SKM-1 treated with dmso at 0.1 percent for 144 hours (cell line): ENCODE results near the gene ITGB4.
A peak's percentile ranks its signal among the peaks of the same experiment; 100 is the strongest.
"Not testable (repeated sequence)": the region's sequence is repeated elsewhere in the genome, so short reads cannot be mapped to it uniquely, and the experiment has no call there.

Experiments used
- DNase-seq: peaks from one replicate; lab custom pipeline; 2025; ENCODE audit not compliant: unreplicated experiment; lab: John Stamatoyannopoulos, UW

The ITGB4 gene

GRCh38 chr17:75769536-75769935 is 48.3 kb downstream of the ITGB4 start:
- no peak for DNase-seq

- no peak for DNase-seq
Observed at GRCh38 chr17:75771334-75772281, 50.3 kb downstream of the ITGB4 start.

DNA sequence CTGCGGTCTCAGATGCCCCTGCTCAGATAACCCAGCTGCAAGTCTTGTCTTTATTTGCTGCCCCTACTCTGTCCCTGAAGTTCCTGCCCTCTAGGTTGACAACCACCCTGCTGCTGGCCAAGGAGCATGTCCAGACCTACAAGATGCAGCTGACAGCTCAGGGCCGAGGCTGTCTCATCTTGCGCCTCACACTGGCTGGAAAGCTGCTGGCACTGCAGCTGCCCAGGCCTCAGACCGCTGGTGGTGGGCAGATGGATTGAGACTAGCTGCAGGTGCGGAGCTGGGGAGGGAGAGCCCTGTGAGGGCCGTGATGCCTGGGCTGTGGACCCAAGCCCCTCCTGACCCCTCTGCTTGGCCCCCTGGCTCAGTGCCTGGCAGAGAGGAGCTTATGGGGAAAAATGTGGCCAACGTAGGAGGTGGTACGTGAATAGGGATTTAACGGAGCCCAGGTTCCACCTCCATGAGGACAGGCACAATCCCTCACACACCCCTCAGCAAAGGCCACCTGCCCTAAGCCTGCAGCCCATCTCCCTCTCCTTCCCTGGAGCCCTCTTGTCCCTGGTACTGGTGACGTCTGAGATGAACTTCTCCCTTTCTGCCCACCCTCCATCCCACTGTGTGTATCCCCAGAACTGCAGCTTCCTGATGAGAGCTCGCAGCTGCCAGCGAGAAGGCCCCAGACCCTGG is 52.0 kb downstream of the ITGB4 start:
- no peak for DNase-seq

DNA sequence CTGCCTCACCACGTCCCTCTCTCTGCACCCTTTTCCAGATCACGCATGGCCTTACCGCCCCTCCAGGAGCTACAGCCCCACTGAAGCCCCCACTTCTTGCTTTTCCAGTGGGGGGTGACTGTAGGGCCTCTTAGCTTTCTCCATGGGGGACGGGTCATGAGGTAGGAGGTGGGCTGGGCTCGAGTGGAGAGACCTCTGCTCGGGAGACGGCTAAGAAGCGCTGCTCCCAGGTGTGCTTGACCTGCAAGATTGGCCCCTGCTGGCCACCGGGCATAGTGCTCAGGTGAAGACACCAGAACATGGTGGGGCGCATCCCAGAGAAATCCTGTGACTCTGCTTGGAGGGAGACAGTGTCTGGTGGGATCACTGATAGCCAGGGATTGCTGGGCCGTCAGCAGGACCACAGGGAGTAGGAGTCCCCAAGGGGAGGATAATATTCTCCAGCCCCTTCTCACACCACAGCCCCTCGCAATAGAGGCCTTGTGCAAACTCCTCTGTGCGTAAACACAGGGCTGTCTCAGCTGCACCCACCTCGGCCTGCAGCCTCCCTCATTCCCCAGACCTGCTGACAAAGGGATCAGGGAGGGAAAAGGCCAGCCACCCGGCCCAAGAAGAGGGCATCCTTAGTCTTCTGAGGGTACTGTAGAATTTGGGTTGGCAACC is 52.7 kb downstream of the ITGB4 start:
- no peak for DNase-seq

DNA sequence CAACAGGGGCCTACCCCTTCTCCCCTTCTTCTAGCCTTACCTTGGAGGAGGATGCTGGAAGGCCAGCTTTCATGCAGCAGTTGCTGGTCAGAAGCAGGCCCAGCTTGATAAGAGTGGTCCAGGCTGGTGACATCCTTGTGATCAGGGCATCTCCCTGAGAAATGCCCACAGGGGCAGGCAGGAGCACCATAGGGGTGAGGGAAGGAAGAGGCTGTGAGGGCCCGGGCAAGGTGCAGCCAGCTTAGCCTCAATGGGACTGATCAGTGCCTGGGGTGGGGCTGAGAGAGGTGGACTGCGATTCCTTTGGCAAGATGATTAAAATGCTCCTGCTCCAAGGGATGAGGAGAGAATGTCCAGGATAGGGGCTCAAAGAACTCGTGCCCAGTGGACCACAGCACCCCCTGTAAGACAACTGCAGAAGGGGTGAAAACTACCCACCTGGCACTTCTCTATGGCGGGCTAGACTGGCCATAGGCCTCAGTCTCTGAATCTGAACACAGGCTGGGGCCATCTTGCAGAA is 53.3 kb downstream of the ITGB4 start:
- no peak for DNase-seq

DNA sequence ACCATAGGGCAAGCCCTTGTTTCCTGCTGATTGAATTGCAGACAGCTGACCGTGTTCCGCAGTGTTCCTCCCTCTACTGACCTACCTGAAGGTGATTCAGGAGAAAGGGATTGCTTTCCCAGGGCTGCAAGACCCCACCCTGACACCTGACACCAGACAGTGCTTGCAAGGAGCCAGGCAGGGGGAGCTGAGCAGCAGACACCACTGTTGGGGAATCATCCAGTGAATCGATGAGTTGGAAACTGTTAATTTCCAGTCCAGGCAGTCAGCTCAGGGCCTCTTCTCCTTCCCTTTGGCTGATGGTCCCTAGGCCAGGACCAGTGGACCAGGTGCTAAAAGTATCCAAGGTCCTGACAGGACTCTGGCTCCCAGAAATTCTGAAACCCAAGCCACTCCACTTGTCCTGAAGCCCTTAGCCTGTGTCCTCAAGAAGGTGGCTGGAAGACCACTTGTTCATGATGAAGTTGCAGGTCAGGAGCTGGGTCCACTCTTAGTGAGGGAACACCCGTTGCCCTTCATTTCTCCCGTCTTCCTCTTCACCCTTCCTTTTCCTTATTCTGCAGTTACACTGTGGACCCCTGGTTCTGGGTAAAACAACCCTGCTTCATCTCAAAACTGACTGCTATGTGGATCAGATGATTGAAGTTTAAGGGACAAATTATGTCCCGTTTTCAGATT is 53.9 kb downstream of the ITGB4 start:
- no peak for DNase-seq

- no peak for DNase-seq
Observed at GRCh38 chr17:75776386-75777295, 55.4 kb downstream of the ITGB4 start.

DNA sequence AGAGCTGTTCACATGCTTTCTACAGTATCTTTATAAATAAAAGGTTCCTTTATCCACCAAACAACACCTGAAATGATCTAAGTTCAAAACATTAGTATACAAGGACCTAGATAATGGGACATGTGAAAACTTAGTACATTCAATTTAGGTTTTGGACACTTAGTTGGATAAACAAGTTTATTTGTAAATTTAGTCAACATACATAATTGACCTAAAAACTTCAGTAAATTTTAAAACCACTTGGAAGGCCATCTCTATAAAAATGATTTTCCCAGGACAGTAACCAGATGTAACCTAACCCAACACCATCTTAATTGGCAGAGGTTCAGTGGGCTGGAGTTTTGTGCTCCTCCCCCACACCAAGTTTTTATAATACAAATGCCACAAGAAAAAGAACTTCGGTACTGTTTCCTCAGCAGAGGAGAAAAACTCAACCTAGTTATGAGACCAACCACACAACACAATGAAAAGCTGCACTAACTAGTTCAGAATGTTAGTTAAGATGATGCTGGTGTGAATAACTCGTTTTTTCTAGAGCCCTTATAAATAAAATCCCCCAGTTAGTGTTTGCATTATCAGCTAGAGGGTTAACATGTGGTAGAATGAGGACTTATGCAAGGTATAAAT is 56.1 kb downstream of the ITGB4 start:
- no peak for DNase-seq

DNA sequence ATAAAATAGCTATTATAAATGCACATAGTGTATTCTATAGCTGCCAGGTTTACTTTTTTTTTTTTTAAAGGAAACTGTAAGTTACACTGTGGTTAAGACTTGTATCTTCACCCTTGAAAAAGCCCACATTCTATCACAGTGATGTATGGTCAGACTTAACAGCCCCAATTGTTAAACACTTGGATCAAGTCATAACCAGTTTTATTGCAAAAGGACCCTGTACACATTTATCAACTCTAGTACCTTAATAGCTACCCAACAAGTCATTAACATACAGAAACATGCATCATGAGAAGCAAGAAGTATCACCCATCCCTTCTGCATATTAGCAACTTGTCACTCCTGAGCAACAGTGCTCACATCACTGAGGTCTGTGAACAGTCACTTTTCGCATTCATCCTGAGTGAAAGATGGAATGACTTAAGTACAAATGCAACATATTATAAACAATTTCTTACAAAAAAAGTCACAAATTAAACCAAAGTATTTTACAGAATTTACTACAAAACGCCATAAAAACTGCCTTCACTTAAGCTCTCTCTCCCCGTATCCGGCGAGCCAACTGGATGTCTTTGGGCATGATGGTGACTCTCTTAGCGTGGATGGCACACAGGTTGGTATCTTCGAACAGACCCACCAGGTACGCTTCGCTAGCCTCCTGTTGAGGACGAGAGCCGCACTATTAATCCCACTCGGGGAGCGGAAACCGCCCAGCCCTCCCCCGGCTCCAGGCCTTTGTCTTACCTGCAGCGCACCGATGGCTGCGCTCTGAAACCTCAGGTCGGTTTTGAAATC is 57.0 kb downstream of the ITGB4 start:
- DNase-seq, result not testable (repeated sequence)

DNA sequence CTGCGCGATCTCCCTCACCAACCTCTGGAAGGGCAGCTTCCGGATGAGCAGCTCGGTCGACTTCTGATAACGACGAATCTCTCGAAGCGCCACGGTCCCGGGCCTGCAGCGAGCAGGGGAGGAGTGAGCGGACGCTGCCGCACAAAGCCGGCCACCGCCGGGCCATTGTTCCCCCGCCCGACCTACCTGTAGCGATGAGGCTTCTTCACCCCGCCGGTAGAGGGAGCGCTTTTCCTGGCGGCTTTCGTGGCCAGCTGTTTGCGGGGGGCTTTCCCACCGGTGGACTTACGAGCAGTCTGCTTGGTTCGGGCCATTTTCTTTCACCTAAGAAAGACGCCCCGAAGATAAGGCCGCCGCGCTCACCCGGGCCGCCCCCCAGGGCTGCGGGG is 57.6 kb downstream of the ITGB4 start:
- no peak for DNase-seq

DNA sequence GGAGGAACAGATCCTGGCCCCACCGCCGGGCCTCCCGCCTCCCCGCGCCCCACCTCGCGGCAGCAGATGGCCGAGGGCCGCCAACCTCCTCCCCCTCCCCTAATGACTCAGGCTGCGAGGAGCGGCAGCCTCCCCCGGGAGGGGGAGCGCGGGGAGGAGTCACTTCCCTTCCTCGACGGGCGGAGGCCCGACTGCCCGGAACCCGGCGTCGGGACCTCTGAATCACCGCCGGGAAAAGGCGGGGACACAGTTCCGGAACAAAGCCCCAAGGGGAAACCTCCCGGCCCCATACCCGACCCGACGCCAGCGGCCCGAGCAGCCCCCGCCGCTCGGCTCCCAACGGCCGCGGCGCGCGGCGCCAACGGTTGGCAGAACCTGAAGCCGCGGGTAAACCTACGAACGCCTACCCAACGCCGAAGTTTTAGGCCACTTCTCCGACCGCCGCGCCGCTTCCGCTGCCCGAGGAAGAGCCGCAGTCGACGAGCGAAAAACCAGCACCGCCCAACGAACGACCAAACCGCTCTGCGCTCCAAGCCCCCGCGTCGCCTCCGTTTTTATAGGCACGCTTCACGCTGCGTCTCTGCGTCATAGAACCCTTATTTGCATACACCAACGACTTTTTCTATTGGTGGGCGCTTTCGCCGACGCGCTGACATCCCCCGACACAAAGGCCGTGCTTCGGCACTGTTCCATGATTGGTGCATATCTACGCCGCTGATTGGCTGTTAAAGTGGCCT is 58.2 kb downstream of the ITGB4 start:
- DNase-seq, result peak; percentile 99

- DNase-seq, result no peak
Observed at GRCh38 chr17:75779987-75780889, 59.0 kb downstream of the ITGB4 start.

- peak; percentile 95 for DNase-seq
Observed at GRCh38 chr17:75783069-75783783, 62.0 kb downstream of the ITGB4 start.

GRCh38 chr17:75783803-75784472 is 62.7 kb downstream of the ITGB4 start:
- no peak for DNase-seq

GRCh38 chr17:75784473-75785015 is 63.3 kb downstream of the ITGB4 start, which contains the start of gene UNK:
Gene UNK (plus strand): TSS chr17:75784806. CDS start chr17:75784881, 75 bp downstream.
- peak; percentile 98 for DNase-seq
